ENCODE data around the gene CROCC2.

CROCC2 gene

GRCh38 chr2:240909216-240909974 lies 3.3 kb downstream of the CROCC2 start:
- no peak for DNase-seq
- no peaks in the 10 kb centered on the region for H3K36me3 ChIP-seq
- TF ChIP-seq CTCF (IDR thresholded peaks at IDR 0.05; ENCODE audit: low read depth, low read length), result no peak

GRCh38 chr2:240911641-240912265 lies 5.6 kb downstream of the CROCC2 start:
- no peak for DNase-seq
- H3K36me3 ChIP-seq, result no peaks in the 10 kb centered on the region
- no peak overlapping the region for H3K4me3 ChIP-seq (ENCODE audit: low read depth, low read length)
- H3K27ac ChIP-seq, result no peak overlapping the region
- no peak for TF ChIP-seq CTCF (IDR thresholded peaks at IDR 0.05; ENCODE audit: low read depth, low read length)
- H3K27me3 ChIP-seq (ENCODE audit: insufficient read depth, low read depth, severe bottlenecking), result no peaks in the 10 kb centered on the region
- no peaks in the 10 kb centered on the region for H3K9me3 ChIP-seq (ENCODE audit: severe bottlenecking)

More at GRCh38 chr2:240909216-240909974, 3.3 kb downstream of the CROCC2 start:
- H3K4me3 ChIP-seq (ENCODE audit: low read depth, low read length), result no peak overlapping the region
- no peaks in the 10 kb centered on the region for H3K9me3 ChIP-seq (ENCODE audit: severe bottlenecking)
- H3K27me3 ChIP-seq (ENCODE audit: insufficient read depth, low read depth, severe bottlenecking), result no peaks in the 10 kb centered on the region
- no peak overlapping the region for H3K27ac ChIP-seq

- TF ChIP-seq CTCF (IDR thresholded peaks at IDR 0.05; ENCODE audit: low read depth, low read length), result no peak
- Histone ChIP-seq H3K9me3 (ENCODE audit: severe bottlenecking) (no peaks in the 10 kb centered on the region), H3K27ac (no peak overlapping the region), H3K27me3 (ENCODE audit: insufficient read depth, low read depth, severe bottlenecking) (no peaks in the 10 kb centered on the region), H3K36me3 (no peaks in the 10 kb centered on the region), H3K4me3 (ENCODE audit: low read depth, low read length) (no peak overlapping the region)
- no peak for DNase-seq
Measured at GRCh38 chr2:240912878-240913809, 7.0 kb downstream of the CROCC2 start.

- peak; percentile 97 for TF ChIP-seq CTCF (IDR thresholded peaks at IDR 0.05; ENCODE audit: low read depth, low read length)
- Histone ChIP-seq H3K36me3 (no peaks in the 10 kb centered on the region), H3K4me3 (ENCODE audit: low read depth, low read length) (no peak overlapping the region), H3K9me3 (ENCODE audit: severe bottlenecking) (no peaks in the 10 kb centered on the region), H3K27ac (no peak overlapping the region), H3K27me3 (ENCODE audit: insufficient read depth, low read depth, severe bottlenecking) (no peaks in the 10 kb centered on the region)
- peak; percentile 85 for DNase-seq
Measured at GRCh38 chr2:240913810-240914644, 7.9 kb downstream of the CROCC2 start.

All from WERI-Rb-1 (cell line).